H9 (cell line): ENCODE measurements around the gene ACTN3. TPM values are rescaled to one million over a fixed set of nuclear protein-coding genes. Genes with fewer than 3 reads are reported as not detected.

Experiments
- DNase-seq: peaks from one replicate; pipeline ENCODE4 v3.0.0-alpha.2; 2017
- H2AFZ ChIP-seq: one replicate; pipeline ENCODE4 v1.6.1; 2013; ENCODE audit warnings: mild to moderate bottlenecking, low read length, control low read depth, moderate library complexity
- H2AK5ac ChIP-seq: 2 replicates; pipeline ENCODE4 v1.6.1; 2013; ENCODE audit warnings: low read length, control low read depth, mixed read lengths; ENCODE audit not compliant: insufficient read length
- H2BK120ac ChIP-seq: one replicate; pipeline ENCODE4 v1.6.1; 2013; ENCODE audit warnings: low read depth, mild to moderate bottlenecking, low read length, control low read depth, inconsistent platforms; ENCODE audit not compliant: poor library complexity, severe bottlenecking
- H2BK12ac ChIP-seq: 2 replicates; pipeline ENCODE4 v1.6.1; 2013; ENCODE audit warnings: low read length, control low read depth, mixed read lengths, low read depth; ENCODE audit not compliant: insufficient read length
- H2BK15ac ChIP-seq: 2 replicates; pipeline ENCODE4 v1.6.1; 2013; ENCODE audit warnings: low read depth, low read length, control low read depth
- H2BK20ac ChIP-seq: one replicate; pipeline ENCODE4 v1.6.1; 2013; ENCODE audit warnings: low read depth, mild to moderate bottlenecking, low read length, control low read depth, inconsistent platforms; ENCODE audit not compliant: poor library complexity, severe bottlenecking
- H2BK5ac ChIP-seq: 2 replicates; pipeline ENCODE4 v1.6.1; 2013; ENCODE audit warnings: low read length, control low read depth, mixed read lengths; ENCODE audit not compliant: insufficient read length
- H3K14ac ChIP-seq: 2 replicates; pipeline ENCODE4 v1.6.1; 2013; ENCODE audit warnings: low read length, control low read depth; ENCODE audit not compliant: insufficient read depth
- H3K18ac ChIP-seq: 2 replicates; pipeline ENCODE4 v1.6.1; 2013; ENCODE audit warnings: low read depth, mild to moderate bottlenecking, mixed read lengths, low read length, control low read depth; ENCODE audit not compliant: insufficient read length
- H3K23ac ChIP-seq: 2 replicates; pipeline ENCODE4 v1.6.1; 2013; ENCODE audit warnings: low read length, control low read depth, mixed read lengths, low read depth; ENCODE audit not compliant: insufficient read length
- H3K23me2 ChIP-seq: 2 replicates; pipeline ENCODE4 v1.6.1; 2013; ENCODE audit warnings: low read depth, mild to moderate bottlenecking, mixed read lengths, low read length, control low read depth; ENCODE audit not compliant: insufficient read length, poor library complexity, severe bottlenecking
- H3K27ac ChIP-seq: 2 replicates; pipeline ENCODE4 v1.5.1; 2013; ENCODE audit warnings: low read length, control low read depth, mixed read lengths, low read depth; ENCODE audit not compliant: insufficient read length
- H3K27me3 ChIP-seq: 2 replicates; pipeline ENCODE4 v1.6.1; 2013; ENCODE audit warnings: low read length, control low read depth, inconsistent platforms; ENCODE audit not compliant: insufficient read depth
- H3K4ac ChIP-seq: 2 replicates; pipeline ENCODE4 v1.6.1; 2013; ENCODE audit warnings: low read depth, mild to moderate bottlenecking, control low read depth, inconsistent platforms, low read length, moderate library complexity
- H3K4me1 ChIP-seq: 2 replicates; pipeline ENCODE4 v1.6.1; 2013; ENCODE audit warnings: low read length, control low read depth, inconsistent platforms; ENCODE audit not compliant: insufficient read depth
- H3K4me2 ChIP-seq: 2 replicates; pipeline ENCODE4 v1.6.1; 2013; ENCODE audit warnings: low read length, control low read depth, mixed read lengths; ENCODE audit not compliant: insufficient read length, insufficient read depth
- H3K56ac ChIP-seq: 2 replicates; pipeline ENCODE4 v1.6.1; 2013; ENCODE audit warnings: low read depth, mild to moderate bottlenecking, mixed read lengths, low read length, control low read depth; ENCODE audit not compliant: insufficient read length
- H3K79me1 ChIP-seq: 2 replicates; pipeline ENCODE4 v1.6.1; 2013; ENCODE audit warnings: low read depth, mild to moderate bottlenecking, moderate library complexity, low read length, control low read depth, inconsistent platforms; ENCODE audit not compliant: insufficient read depth, poor library complexity, severe bottlenecking
- H3K79me2 ChIP-seq: 2 replicates; pipeline ENCODE4 v1.6.1; 2013; ENCODE audit warnings: low read length, control low read depth, inconsistent platforms; ENCODE audit not compliant: insufficient read depth
- H3K9ac ChIP-seq: 2 replicates; pipeline ENCODE4 v1.6.1; 2013; ENCODE audit warnings: low read length, control low read depth, mixed read lengths; ENCODE audit not compliant: insufficient read length; ENCODE audit errors: extremely low read depth
- H3K9me3 ChIP-seq: one replicate; pipeline ENCODE4 v1.6.1; 2013; ENCODE audit warnings: low read depth, low read length, inconsistent platforms; ENCODE audit not compliant: control insufficient read depth
- H3T11ph ChIP-seq: one replicate; pipeline ENCODE4 v1.6.1; 2013; ENCODE audit warnings: mild to moderate bottlenecking, low read length, control low read depth, inconsistent platforms
- H4K20me1 ChIP-seq: one replicate; pipeline ENCODE4 v1.6.1; 2013; ENCODE audit not compliant: control insufficient read depth, insufficient read length, insufficient read depth
- H4K5ac ChIP-seq: 2 replicates; pipeline ENCODE4 v1.6.1; 2013; ENCODE audit warnings: low read depth, mild to moderate bottlenecking, mixed read lengths, low read length, control low read depth; ENCODE audit not compliant: insufficient read length
- H4K8ac ChIP-seq: replicated peaks from 2 replicates; pipeline ENCODE4 v1.6.1; 2013; ENCODE audit warnings: low read length, control low read depth, mixed read lengths, low read depth; ENCODE audit not compliant: insufficient read length
- H4K91ac ChIP-seq: 2 replicates; pipeline ENCODE4 v1.6.1; 2013; ENCODE audit warnings: low read depth, mild to moderate bottlenecking, moderate library complexity, mixed read lengths, low read length, control low read depth; ENCODE audit not compliant: insufficient read length
- H3K27ac Mint-ChIP-seq, 3 experiments: 2 replicates in 2 of 3; 3 replicates in 1 of 3; pipeline ENCODE4 v1.8.0; 2020 to 2021; ENCODE audit warnings: mixed read lengths in 3 of 3, mild to moderate bottlenecking in 1 of 3, moderate library complexity in 1 of 3
- H3K27me3 Mint-ChIP-seq: 2 replicates; pipeline ENCODE4 v1.8.0; 2021; ENCODE audit warnings: low read depth, mild to moderate bottlenecking, moderate library complexity, mixed read lengths
- H3K36me3 Mint-ChIP-seq, 3 experiments: 2 replicates in 2 of 3; 3 replicates in 1 of 3; pipeline ENCODE4 v1.8.0; 2020 to 2021; ENCODE audit warnings: low read depth in 3 of 3, mixed read lengths in 3 of 3; ENCODE audit not compliant: insufficient read depth in 1 of 3
- H3K4me1 Mint-ChIP-seq, 2 experiments: 2 replicates each; pipeline ENCODE4 v1.8.0; 2020; ENCODE audit warnings: mixed read lengths in 2 of 2
- H3K4me3 Mint-ChIP-seq, 2 experiments: 2 replicates in 1 of 2; 3 replicates in 1 of 2; pipeline ENCODE4 v1.8.0; 2020 to 2021; ENCODE audit warnings: mild to moderate bottlenecking in 2 of 2, mixed read lengths in 2 of 2, moderate library complexity in 1 of 2
- H3K9me3 Mint-ChIP-seq, 2 experiments: 2 replicates in 1 of 2; 3 replicates in 1 of 2; pipeline ENCODE4 v1.8.0; 2020; ENCODE audit warnings: mild to moderate bottlenecking in 2 of 2, mixed read lengths in 2 of 2, moderate library complexity in 1 of 2
- WGBS: extraction: QIAGEN DNeasy Blood & Tissue Kit; methylation state at CpG from one replicate; pipeline ENCODE4 v1.1.7; 2013; ENCODE audit warnings: missing lambda C conversion rate, low lambda C conversion rate, mixed read lengths; ENCODE audit not compliant: insufficient read length; ENCODE audit errors: extremely low coverage; 5-methylcytosine and 5-hydroxymethylcytosine counted together
- total RNA-seq: library from RNA; stranded (reverse); gene quantifications from 2 replicates; pipeline ENCODE4 v1.2.1, GENCODE V29; 2021
- TF ChIP-seq, protein P1 (sequence below): fragments of 200-600 bp; sonication (generic); conservative IDR thresholded peaks from 3 replicates; pipeline ENCODE4 v1.8.0; 2021; ENCODE audit warnings: antibody characterized with exemption, mild to moderate bottlenecking

ACTN3 gene
- total RNA-seq, 1 experiment from 2014 or later = 45.7 TPM

DNA sequence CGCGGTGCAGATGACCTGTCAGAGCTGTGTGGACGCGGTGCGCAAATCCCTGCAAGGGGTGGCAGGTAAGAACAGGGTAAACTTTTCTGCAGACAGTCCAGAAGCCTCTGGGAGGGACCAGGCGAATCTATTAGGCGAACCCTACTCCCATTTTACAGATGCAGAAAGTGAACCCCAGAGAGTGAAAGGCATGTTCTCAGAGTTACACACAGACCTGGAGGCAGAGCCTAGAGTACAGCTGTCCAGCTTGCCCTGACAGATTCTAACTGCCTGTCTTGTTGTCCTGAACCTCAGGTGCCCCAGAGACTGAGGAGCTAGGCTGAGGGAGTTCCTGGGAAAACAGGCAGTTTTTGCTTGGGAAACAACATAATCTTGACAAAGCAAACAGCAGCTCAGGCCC lies 46.9 kb downstream of the ACTN3 start:
- Histone ChIP-seq H4K91ac (no peak overlapping the region), H3K56ac (no peak overlapping the region), H3K79me2 (no peaks in the 10 kb centered on the region), H4K5ac (no peak overlapping the region), H3K14ac (no peak overlapping the region), H3T11ph (no peak overlapping the region), H4K8ac (no peak overlapping the region), H2AFZ (no peak overlapping the region), H4K20me1 (no peaks in the 10 kb centered on the region), H3K27ac (no peak overlapping the region), H2AK5ac (no peak overlapping the region), H3K4me1 (no peaks in the 10 kb centered on the region; the same call in 1 of the 2 replicates), H3K79me1 (peaks cover 3% of the 10 kb centered on the region), H3K18ac (no peak overlapping the region), H3K4ac (no peak overlapping the region), H2BK120ac (no peak overlapping the region), H3K9me3 (no peaks in the 10 kb centered on the region), H2BK12ac (no peak overlapping the region), H3K23ac (no peak overlapping the region), H3K4me2 (peak overlapping the region; percentile 73), H3K27me3 (no peaks in the 10 kb centered on the region), H3K9ac (peak overlapping the region; percentile 35), H2BK5ac (no peak overlapping the region), H2BK15ac (no peak overlapping the region), H2BK20ac (no peak overlapping the region), H3K23me2 (peaks cover 10% of the 10 kb centered on the region)
- DNase-seq = no peak
- H3K4me3 Mint-ChIP-seq = peak overlapping the region; percentile 97 to 98
- TF ChIP-seq, protein P1, sequence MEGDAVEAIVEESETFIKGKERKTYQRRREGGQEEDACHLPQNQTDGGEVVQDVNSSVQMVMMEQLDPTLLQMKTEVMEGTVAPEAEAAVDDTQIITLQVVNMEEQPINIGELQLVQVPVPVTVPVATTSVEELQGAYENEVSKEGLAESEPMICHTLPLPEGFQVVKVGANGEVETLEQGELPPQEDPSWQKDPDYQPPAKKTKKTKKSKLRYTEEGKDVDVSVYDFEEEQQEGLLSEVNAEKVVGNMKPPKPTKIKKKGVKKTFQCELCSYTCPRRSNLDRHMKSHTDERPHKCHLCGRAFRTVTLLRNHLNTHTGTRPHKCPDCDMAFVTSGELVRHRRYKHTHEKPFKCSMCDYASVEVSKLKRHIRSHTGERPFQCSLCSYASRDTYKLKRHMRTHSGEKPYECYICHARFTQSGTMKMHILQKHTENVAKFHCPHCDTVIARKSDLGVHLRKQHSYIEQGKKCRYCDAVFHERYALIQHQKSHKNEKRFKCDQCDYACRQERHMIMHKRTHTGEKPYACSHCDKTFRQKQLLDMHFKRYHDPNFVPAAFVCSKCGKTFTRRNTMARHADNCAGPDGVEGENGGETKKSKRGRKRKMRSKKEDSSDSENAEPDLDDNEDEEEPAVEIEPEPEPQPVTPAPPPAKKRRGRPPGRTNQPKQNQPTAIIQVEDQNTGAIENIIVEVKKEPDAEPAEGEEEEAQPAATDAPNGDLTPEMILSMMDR = no peak
- peaks cover 15 to 17% of the 10 kb centered on the region in 2 experiments for H3K4me1 Mint-ChIP-seq
- peaks cover 25% of the 10 kb centered on the region for H3K27me3 Mint-ChIP-seq
- WGBS = no CpG with 5 or more reads among the region's 7 CpGs
- peak overlapping the region in 2 of 3 experiments; percentile 99; a peak in 2 of 7 replicates for H3K27ac Mint-ChIP-seq
- peaks cover 17 to 27% of the 10 kb centered on the region in 2 experiments for H3K9me3 Mint-ChIP-seq
- H3K36me3 Mint-ChIP-seq = peaks cover 2 to 25% (median 22%) of the 10 kb centered on the region in 3 experiments; a peak in 6 of 7 replicates
